HEK293 (cell line): ENCODE results near the gene TDRD10.

ENCODE experiments used
- CTCF ChIA-PET: fragments of 350-600 bp; formaldehyde crosslinking; extraction: SDS; loops from one replicate; lab custom pipeline; 2021; ENCODE audit warnings: antibody characterized with exemption; lab: Yijun Ruan, JAX
- POLR2A ChIA-PET: fragments of 300-600 bp; formaldehyde crosslinking; extraction: SDS; loops from one replicate; lab custom pipeline; 2020; ENCODE audit warnings: antibody characterized with exemption, inconsistent platforms; lab: Yijun Ruan, JAX
- H3K27ac ChIP-seq: fragments of 200-500 bp; sonication (Bioruptor generic); 2 replicates; pipeline ENCODE4 v1.5.1; 2014; ENCODE audit warnings: low read depth, low read length, control low read depth, inconsistent platforms; ENCODE audit errors: extremely low read depth
- H3K36me3 ChIP-seq, 2 experiments: fragments of 200-500 bp in 1 of 2; sonication (Bioruptor generic) in 1 of 2; 1 replicate in 1 of 2; 2 replicates in 1 of 2; pipeline ENCODE4 v1.5.1; 2014 to 2017; ENCODE audit warnings: inconsistent platforms in 2 of 2, low read length in 2 of 2; ENCODE audit not compliant: control insufficient read depth in 2 of 2, insufficient read depth in 1 of 2
- H3K4me1 ChIP-seq: fragments of 200-500 bp; sonication (Bioruptor generic); 2 replicates; pipeline ENCODE4 v1.5.1; 2014; ENCODE audit warnings: mild to moderate bottlenecking, low read length, inconsistent platforms; ENCODE audit not compliant: control insufficient read depth, insufficient read depth
- H3K4me3 ChIP-seq: 2 replicates; pipeline ENCODE4 v1.5.1; 2011; ENCODE audit warnings: low read depth, mild to moderate bottlenecking, control low read depth, low read length, moderate library complexity
- H3K9me3 ChIP-seq: fragments of 200-500 bp; sonication (Bioruptor generic); 2 replicates; pipeline ENCODE4 v1.5.1; 2014; ENCODE audit warnings: low read depth, low read length, inconsistent platforms; ENCODE audit not compliant: control insufficient read depth, insufficient read depth
- GLIS1 ChIP-seq: fragments of 450-650 bp; formaldehyde crosslinking; IDR thresholded peaks from 2 replicates; pipeline ENCODE4 v1.5.1; 2016; ENCODE audit warnings: missing biosample characterization, missing genetic modification characterization
- GLIS2 ChIP-seq: fragments of 450-650 bp; formaldehyde crosslinking; IDR thresholded peaks from 2 replicates; pipeline ENCODE4 v1.5.1; 2016; ENCODE audit warnings: missing biosample characterization, missing genetic modification characterization
- HOXD13 ChIP-seq: sonication (generic); formaldehyde crosslinking; IDR thresholded peaks from 2 replicates; pipeline ENCODE4 v1.8.0; 2022; ENCODE audit warnings: missing genetic modification reagents, borderline replicate concordance
- KLF17 ChIP-seq: fragments of 450-650 bp; formaldehyde crosslinking; IDR thresholded peaks from 2 replicates; pipeline ENCODE4 v1.5.1; 2016; ENCODE audit warnings: missing biosample characterization, missing genetic modification characterization
- PRDM10 ChIP-seq: fragments of 450-650 bp; formaldehyde crosslinking; IDR thresholded peaks from 2 replicates; pipeline ENCODE4 v1.5.1; 2016; ENCODE audit warnings: missing biosample characterization, missing genetic modification characterization
- ZBTB26 ChIP-seq: fragments of 450-650 bp; formaldehyde crosslinking; optimal IDR thresholded peaks from 2 replicates; pipeline ENCODE3; 2016; ENCODE audit warnings: missing biosample characterization, mild to moderate bottlenecking, missing genetic modification characterization
- ZNF169 ChIP-seq: fragments of 450-650 bp; formaldehyde crosslinking; IDR thresholded peaks from 2 replicates; pipeline ENCODE4 v1.5.1; 2016; ENCODE audit warnings: missing biosample characterization, missing genetic modification characterization
- ZNF223 ChIP-seq: fragments of 450-650 bp; formaldehyde crosslinking; IDR thresholded peaks from 2 replicates; pipeline ENCODE4 v1.5.1; 2016; ENCODE audit warnings: missing biosample characterization, missing genetic modification characterization
- ZNF23 ChIP-seq: fragments of 450-650 bp; formaldehyde crosslinking; IDR thresholded peaks from 2 replicates; pipeline ENCODE4 v1.5.1; 2016; ENCODE audit warnings: missing biosample characterization, missing genetic modification characterization, borderline replicate concordance
- ZNF26 ChIP-seq: fragments of 450-650 bp; formaldehyde crosslinking; IDR thresholded peaks from 2 replicates; pipeline ENCODE4 v1.5.1; 2016; ENCODE audit warnings: missing biosample characterization, missing genetic modification characterization
- ZNF324 ChIP-seq: fragments of 450-650 bp; formaldehyde crosslinking; IDR thresholded peaks from 2 replicates; pipeline ENCODE4 v1.5.1; 2016; ENCODE audit warnings: missing biosample characterization, missing genetic modification characterization
- ZNF433 ChIP-seq: fragments of 450-650 bp; formaldehyde crosslinking; IDR thresholded peaks from 2 replicates; pipeline ENCODE4 v1.5.1; 2016; ENCODE audit warnings: missing biosample characterization, missing genetic modification characterization, low read depth
- ZNF707 ChIP-seq: fragments of 450-650 bp; formaldehyde crosslinking; IDR thresholded peaks from 2 replicates; pipeline ENCODE4 v1.5.1; 2016; ENCODE audit warnings: missing biosample characterization, missing genetic modification characterization
- ZNF747 ChIP-seq: fragments of 450-650 bp; formaldehyde crosslinking; IDR thresholded peaks from 2 replicates; pipeline ENCODE4 v1.5.1; 2016; ENCODE audit warnings: missing biosample characterization, missing genetic modification characterization

Gene TDRD10

GRCh38 chr1:154568157-154568815 is 66.3 kb downstream of the TDRD10 start:
- no peak overlapping the region for H3K27ac ChIP-seq
- no peaks in the 10 kb centered on the region for H3K36me3 ChIP-seq
- no peaks in the 10 kb centered on the region for H3K4me1 ChIP-seq
- no peaks in the 10 kb centered on the region for H3K9me3 ChIP-seq
- POLR2A ChIA-PET, result interaction anchor here (1.1 kb wide), 2 partner anchors 9 to 10 kb away, joined by 3 read pairs; partner anchors contain the start of gene UBE2Q1
- CTCF ChIA-PET, result interaction anchor here (0.6 to 1.9 kb wide), 5 partner anchors 9 to 372 kb away, joined by 3 to 7 read pairs (median 3); no protein-coding TSS in a partner anchor
- TF ChIP-seq ZNF223 (tag by site-specific recombination), result peak; percentile 71; the same call in 1 of the 2 replicates
- no peak for TF ChIP-seq ZNF747 (tag by site-specific recombination)
- peak; percentile 40; the same call in 1 of the 2 replicates for TF ChIP-seq GLIS2 (tag by site-specific recombination)
- TF ChIP-seq GLIS1 (tag by site-specific recombination), result peak; percentile 53
- no peak for TF ChIP-seq PRDM10 (tag by site-specific recombination)
- peak; percentile 38 for TF ChIP-seq ZBTB26 (tag by site-specific recombination)
- H3K4me3 ChIP-seq, result no peak overlapping the region; the same call in 1 of the 2 replicates

GRCh38 chr1:154571244-154571963 is 69.4 kb downstream of the TDRD10 start:
- H3K9me3 ChIP-seq, result no peaks in the 10 kb centered on the region
- H3K4me3 ChIP-seq, result no peak overlapping the region
- H3K27ac ChIP-seq, result no peak overlapping the region
- peaks cover 6% of the 10 kb centered on the region; the same call in 1 of the 2 replicates for H3K4me1 ChIP-seq
- no peaks in the 10 kb centered on the region for H3K36me3 ChIP-seq
- CTCF ChIA-PET, result interaction anchor here (1.0 kb wide), 1 partner anchor 12 kb away, joined by 3 read pairs; no protein-coding TSS in a partner anchor
- TF ChIP-seq ZNF433 (tag by site-specific recombination) (no peak), ZNF707 (tag by site-specific recombination) (no peak), KLF17 (tag by site-specific recombination) (no peak), ZNF169 (tag by site-specific recombination) (no peak), HOXD13 (CRISPR knock-in tag) (no peak), ZNF324 (no peak), ZNF26 (tag by site-specific recombination) (no peak), ZNF23 (tag by site-specific recombination) (no peak)
- POLR2A ChIA-PET, result no interaction called here
